GM23338 (cell line): ENCODE results near the gene CAPN10.

ENCODE experiments used
- CTCF ChIP-seq, 2 experiments: fragments of 200-600 bp in 1 of 2; sonication (generic) in 1 of 2; conservative IDR thresholded peaks; 2 replicates each; pipeline versions ENCODE4 v1.5.1 to v1.6.1; 2016 to 2017; ENCODE audit warnings: antibody characterized with exemption in 2 of 2, low read depth in 2 of 2, mild to moderate bottlenecking in 2 of 2, moderate library complexity in 1 of 2
- EZH2 ChIP-seq: fragments of 200-600 bp; sonication (generic); IDR thresholded peaks from one replicate; pipeline ENCODE4 v1.8.0; 2017; ENCODE audit warnings: antibody characterized with exemption, mild to moderate bottlenecking, low read depth; ENCODE audit not compliant: unreplicated experiment
- EZH2phosphoT487 ChIP-seq: fragments of 200-600 bp; sonication (generic); IDR thresholded peaks from one replicate; pipeline ENCODE4 v1.8.1; 2018; ENCODE audit warnings: antibody characterized with exemption; ENCODE audit not compliant: unreplicated experiment
- POLR2AphosphoS5 ChIP-seq: IDR thresholded peaks from 2 replicates; pipeline ENCODE4 v1.6.1; 2016; ENCODE audit warnings: antibody characterized with exemption, low read depth
- REST ChIP-seq: IDR thresholded peaks from one replicate; pipeline ENCODE4 v1.6.1; 2018; ENCODE audit warnings: antibody characterized with exemption; ENCODE audit not compliant: unreplicated experiment

- TF ChIP-seq CTCF (conservative IDR thresholded peaks at IDR 0.05; ENCODE audit: low read depth in 2 of 2) (no peak), EZH2phosphoT487 (no peak), EZH2 (no peak), REST (no peak), POLR2AphosphoS5 (no peak)
These were observed 30.8 kb upstream of the CAPN10 start for GRCh38 chr2:240555541-240556250.
